WTC11 (cell line): ENCODE results near the gene IGFN1. TPM values are rescaled to one million over a fixed set of nuclear protein-coding genes. Genes with fewer than 3 reads are reported as not detected.

ENCODE experiments used
- ATAC-seq: fragments of 200-7000 bp; cut with Tn5 transposase; 2 replicates; pipeline ENCODE4 v1.10.0; 2021; ENCODE audit warnings: mild to moderate bottlenecking, moderate library complexity
- CTCF ChIA-PET: fragments of 300-600 bp; sonication (Branson Sonifier 250); formaldehyde crosslinking; loops from one replicate; lab custom pipeline; 2021; ENCODE audit warnings: antibody characterized with exemption; lab: Charles Lee
- POLR2A ChIA-PET: fragments of 350-600 bp; sonication (Branson Sonifier 250); formaldehyde crosslinking; loops from one replicate; lab custom pipeline; 2021; ENCODE audit warnings: antibody characterized with exemption; lab: Charles Lee
- DNase-seq: peaks from one replicate; pipeline ENCODE4 v3.0.0; 2021; ENCODE audit warnings: low spot score
- H3K27ac Mint-ChIP-seq: 2 replicates; pipeline ENCODE4 v1.8.0; 2021; ENCODE audit warnings: mixed read lengths
- H3K27me3 Mint-ChIP-seq: 2 replicates; pipeline ENCODE4 v1.8.0; 2021; ENCODE audit warnings: low read depth, mild to moderate bottlenecking, moderate library complexity, mixed read lengths
- H3K36me3 Mint-ChIP-seq: 2 replicates; pipeline ENCODE4 v1.8.0; 2021; ENCODE audit warnings: mixed read lengths
- H3K4me1 Mint-ChIP-seq: 2 replicates; pipeline ENCODE4 v1.8.0; 2022; ENCODE audit warnings: mixed read lengths
- H3K4me3 Mint-ChIP-seq: 2 replicates; pipeline ENCODE4 v1.8.0; 2021; ENCODE audit warnings: mild to moderate bottlenecking, moderate library complexity, mixed read lengths
- H3K9me3 Mint-ChIP-seq: 2 replicates; pipeline ENCODE4 v1.8.0; 2021; ENCODE audit warnings: mixed read lengths
- ARID4B ChIP-seq: sonication (generic); formaldehyde crosslinking; IDR thresholded peaks from 2 replicates; pipeline ENCODE4 v1.8.0; 2023; ENCODE audit warnings: missing genetic modification reagents, mild to moderate bottlenecking, borderline replicate concordance
- CDX4 ChIP-seq: fragments of 250-450 bp; sonication (Bioruptor Pico); IDR thresholded peaks from 2 replicates; pipeline ENCODE4 v1.9.0; 2021; ENCODE audit warnings: moderate library complexity, mild to moderate bottlenecking, inconsistent platforms, borderline replicate concordance
- E2F4 ChIP-seq: sonication (generic); formaldehyde crosslinking; IDR thresholded peaks from 2 replicates; pipeline ENCODE4 v1.8.1; 2022; ENCODE audit warnings: low read depth, mild to moderate bottlenecking, moderate library complexity, missing genetic modification reagents, borderline replicate concordance
- EMX1 ChIP-seq: fragments of 250-450 bp; sonication (Bioruptor Pico); IDR thresholded peaks from 2 replicates; pipeline ENCODE4 v1.8.0; 2021; ENCODE audit warnings: mild to moderate bottlenecking
- ERG ChIP-seq: fragments of 250-450 bp; sonication (Bioruptor Pico); IDR thresholded peaks from 2 replicates; pipeline ENCODE4 v1.8.0; 2021; ENCODE audit warnings: mild to moderate bottlenecking
- ESRRA ChIP-seq: sonication (generic); formaldehyde crosslinking; IDR thresholded peaks from 2 replicates; pipeline ENCODE4 v1.8.1; 2022; ENCODE audit warnings: mild to moderate bottlenecking, missing genetic modification reagents, borderline replicate concordance
- FOXK1 ChIP-seq: sonication (generic); formaldehyde crosslinking; IDR thresholded peaks from 2 replicates; pipeline ENCODE4 v1.8.0; 2022; ENCODE audit warnings: mild to moderate bottlenecking, moderate library complexity, missing genetic modification reagents
- JAZF1 ChIP-seq: fragments of 250-450 bp; sonication (Bioruptor Pico); IDR thresholded peaks from 2 replicates; pipeline ENCODE4 v1.9.0; 2021; ENCODE audit warnings: moderate library complexity, mild to moderate bottlenecking, inconsistent platforms
- MAX ChIP-seq: sonication (generic); formaldehyde crosslinking; IDR thresholded peaks from 2 replicates; pipeline ENCODE4 v1.8.0; 2022; ENCODE audit warnings: mild to moderate bottlenecking, missing genetic modification reagents
- NFYB ChIP-seq: sonication (generic); formaldehyde crosslinking; conservative IDR thresholded peaks from 2 replicates; pipeline ENCODE4 v1.8.0; 2022; ENCODE audit warnings: low read depth, missing genetic modification reagents
- NR3C1 ChIP-seq: sonication (generic); formaldehyde crosslinking; conservative IDR thresholded peaks from 2 replicates; pipeline ENCODE4 v1.8.1; 2023; ENCODE audit warnings: low read depth, mild to moderate bottlenecking, missing genetic modification reagents
- TEAD4 ChIP-seq: sonication (generic); formaldehyde crosslinking; IDR thresholded peaks from 2 replicates; pipeline ENCODE4 v1.8.0; 2022; ENCODE audit warnings: mild to moderate bottlenecking, missing genetic modification reagents
- ZNF396 ChIP-seq: fragments of 250-450 bp; sonication (Bioruptor Pico); IDR thresholded peaks from 2 replicates; pipeline ENCODE4 v1.8.0; 2021; ENCODE audit warnings: mild to moderate bottlenecking, moderate library complexity, borderline replicate concordance
- ZNF423 ChIP-seq: fragments of 250-450 bp; sonication (Bioruptor Pico); IDR thresholded peaks from 2 replicates; pipeline ENCODE4 v2.1.2; 2022; ENCODE audit warnings: mild to moderate bottlenecking, moderate library complexity
- ZNF532 ChIP-seq: fragments of 250-450 bp; sonication (Bioruptor Pico); IDR thresholded peaks from 2 replicates; pipeline ENCODE4 v1.9.0; 2021; ENCODE audit warnings: mild to moderate bottlenecking, borderline replicate concordance
- ZNF671 ChIP-seq: fragments of 250-450 bp; sonication (Bioruptor Pico); IDR thresholded peaks from 2 replicates; pipeline ENCODE4 v1.8.0; 2021; ENCODE audit warnings: mild to moderate bottlenecking
- total RNA-seq: library from RNA; stranded (reverse); gene quantifications from 3 replicates; pipeline ENCODE4 v1.2.3, GENCODE V29; 2021

The IGFN1 gene
- total RNA-seq, 1 experiment from 2014 or later: 0.11 TPM

GRCh38 chr1:201163707-201164106, 26.9 kb upstream of the IGFN1 start:
- TF ChIP-seq ZNF396: no peak
- TF ChIP-seq MAX (CRISPR knock-in tag): no peak
- TF ChIP-seq TEAD4 (CRISPR knock-in tag): no peak
- TF ChIP-seq ESRRA (CRISPR knock-in tag): no peak
- TF ChIP-seq CDX4 (CRISPR knock-in tag): no peak
- no peak for TF ChIP-seq ZNF671 (CRISPR knock-in tag)
- TF ChIP-seq EMX1: no peak
- no peak for TF ChIP-seq ZNF532 (CRISPR knock-in tag)
- no peak for TF ChIP-seq ZNF423 (CRISPR knock-in tag)
- TF ChIP-seq NFYB (CRISPR knock-in tag): no peak
- no peak for TF ChIP-seq E2F4 (CRISPR knock-in tag)
- no peak for TF ChIP-seq ERG (CRISPR knock-in tag)
- no peak for TF ChIP-seq JAZF1
- TF ChIP-seq FOXK1: no peak
- no peak for TF ChIP-seq ARID4B (CRISPR knock-in tag)
- no peak for TF ChIP-seq NR3C1
- TF ChIP-seq, all 79 proteins: peak for 0
- POLR2A ChIA-PET: no interaction called here
- Mint-ChIP-seq H3K9me3 (no peaks in the 10 kb centered on the region), H3K4me3 (no peak overlapping the region), H3K36me3 (no peaks in the 10 kb centered on the region), H3K27me3 (peaks cover 4% of the 10 kb centered on the region), H3K27ac (no peak overlapping the region), H3K4me1 (no peaks in the 10 kb centered on the region; the same call in 1 of the 2 replicates)
- no peak for DNase-seq
- CTCF ChIA-PET: no interaction called here
- ATAC-seq: no peak
